GM10847 (cell line): ENCODE results near the gene BLTP3B.

ENCODE experiments used
- POLR2A ChIP-seq: IDR thresholded peaks from 2 replicates; pipeline ENCODE4 v1.6.1; 2011; ENCODE audit not compliant: insufficient read length; ENCODE audit errors: extremely low read depth

The BLTP3B gene

DNA sequence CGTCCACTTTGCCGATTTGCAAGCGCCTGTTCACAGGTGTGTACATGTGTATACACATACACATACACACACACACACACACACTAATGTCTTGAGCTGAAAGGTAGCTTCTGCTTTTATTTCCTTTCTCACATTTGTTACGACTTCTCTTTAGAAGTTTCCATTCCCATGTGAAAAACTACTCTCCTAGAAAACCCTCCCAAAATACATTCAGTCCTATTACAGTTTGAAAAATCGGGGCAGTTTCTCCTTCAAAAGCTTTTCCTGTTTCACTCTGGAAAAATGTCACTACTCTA lies 3.9 kb downstream of the BLTP3B start:
- TF ChIP-seq POLR2A: no peak

GRCh38 chr12:100138048-100138802 lies 4.4 kb downstream of the BLTP3B start:
- TF ChIP-seq POLR2A: no peak

- TF ChIP-seq POLR2A: no peak
Measured at GRCh38 chr12:100133200-100133599, 9.5 kb downstream of the BLTP3B start.

DNA sequence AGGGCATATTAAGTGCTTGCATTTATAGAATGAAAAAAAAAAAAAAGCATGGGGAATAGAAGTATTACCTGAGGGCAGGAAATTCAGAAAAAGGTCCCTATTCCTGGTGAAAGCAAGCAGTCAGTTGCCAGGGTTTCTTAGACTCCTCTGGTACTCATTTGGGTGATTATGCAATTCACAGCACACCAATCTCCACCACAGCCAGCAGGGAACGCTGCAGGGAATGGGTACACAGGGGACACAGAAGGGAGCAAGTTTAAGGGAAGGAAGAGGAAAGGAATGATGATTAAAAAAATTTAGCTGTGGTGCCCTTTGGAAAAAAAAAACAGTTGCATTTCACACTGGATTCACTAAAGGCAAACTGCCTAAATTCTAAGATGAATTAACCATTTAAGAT lies 14.2 kb downstream of the BLTP3B start:
- no peak for TF ChIP-seq POLR2A

DNA sequence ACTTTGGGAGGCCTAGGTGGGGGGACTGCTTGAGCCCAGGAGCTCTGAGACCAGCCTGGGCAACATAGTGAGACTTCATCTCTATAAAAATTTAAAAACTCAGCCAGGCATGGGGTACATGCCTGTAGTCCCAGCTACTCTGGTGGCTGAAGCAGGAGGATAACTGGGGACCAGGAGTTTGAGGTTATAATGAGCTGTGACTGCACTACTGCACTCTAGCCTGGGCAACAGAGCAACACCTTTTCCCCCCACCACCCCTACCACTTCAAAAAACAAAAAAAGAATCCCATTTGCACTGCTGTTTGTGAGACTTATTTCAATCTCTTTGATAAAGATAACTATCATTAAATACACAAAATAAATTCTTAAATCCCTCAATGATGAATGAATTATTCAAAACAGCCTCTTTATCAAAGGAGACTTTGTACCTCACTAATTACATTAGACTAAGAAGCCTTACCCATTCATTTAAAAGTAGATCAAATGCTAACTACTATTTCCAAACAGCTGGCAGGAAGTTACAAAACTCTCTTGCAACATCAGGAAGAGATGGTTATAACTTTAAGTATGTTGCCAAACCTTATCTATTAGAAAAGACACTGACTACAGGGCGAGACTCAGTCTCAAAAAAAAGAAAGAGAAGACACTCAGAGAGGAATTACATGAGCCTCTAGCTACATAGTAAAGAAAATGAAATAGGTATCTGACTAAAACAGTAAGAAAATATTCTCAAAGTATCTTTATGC lies 14.7 kb downstream of the BLTP3B start:
- no peak for TF ChIP-seq POLR2A

- no peak for TF ChIP-seq POLR2A
Measured at GRCh38 chr12:100123316-100124095, 19.2 kb downstream of the BLTP3B start.

GRCh38 chr12:100120355-100120754 lies 22.3 kb downstream of the BLTP3B start:
- TF ChIP-seq POLR2A: no peak

GRCh38 chr12:100115291-100115690 lies 27.4 kb downstream of the BLTP3B start:
- no peak for TF ChIP-seq POLR2A

DNA sequence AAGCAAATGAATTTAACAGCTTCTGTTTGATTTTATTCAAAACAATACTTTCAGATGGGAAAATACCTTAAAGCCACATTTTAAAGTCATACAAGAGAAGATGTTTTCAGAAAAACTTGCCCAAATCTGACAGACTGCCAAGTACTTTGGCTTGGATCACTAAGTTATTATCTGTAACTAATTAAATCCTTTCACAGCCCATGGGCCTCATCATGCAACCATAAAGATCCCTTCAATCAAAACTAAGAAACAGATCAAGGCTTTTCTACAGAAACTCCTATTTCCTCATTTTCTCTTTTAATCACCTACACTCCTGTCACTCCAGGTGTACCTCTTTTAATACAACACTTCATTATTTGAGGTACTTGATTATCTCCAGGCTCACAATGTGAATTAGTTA lies 28.1 kb downstream of the BLTP3B start:
- no peak for TF ChIP-seq POLR2A

- no peak for TF ChIP-seq POLR2A
Measured at GRCh38 chr12:100110276-100110675, 32.4 kb downstream of the BLTP3B start.

- TF ChIP-seq POLR2A: no peak
Measured at GRCh38 chr12:100106861-100107260, 35.8 kb downstream of the BLTP3B start.

- no peak for TF ChIP-seq POLR2A
Measured at GRCh38 chr12:100105661-100106060, 37.0 kb downstream of the BLTP3B start.

DNA sequence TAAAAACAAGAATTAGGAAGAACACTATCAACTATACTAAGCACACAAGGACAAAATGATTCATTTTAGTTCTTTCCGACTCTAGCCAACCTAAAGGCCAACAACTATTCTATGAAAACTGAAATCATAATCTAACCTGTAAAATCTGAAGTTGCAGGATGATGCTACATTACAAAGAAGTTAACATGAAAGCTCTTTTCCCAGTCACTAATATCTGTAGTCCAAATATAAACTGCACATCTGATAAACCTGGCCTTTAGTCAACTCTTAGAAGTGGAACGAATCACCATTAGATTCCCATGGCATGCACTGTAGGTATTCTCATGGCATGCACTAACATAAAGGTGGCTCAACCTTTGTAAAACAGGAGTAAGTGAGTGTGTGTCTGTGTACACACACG lies 41.7 kb downstream of the BLTP3B start:
- TF ChIP-seq POLR2A: no peak
